Activated naive CD4-positive, alpha-beta T cell treated with anti-CD3 and anti-CD28 coated beads, Interleukin-2, amount 10 ng/mL, durations not matched to agents 7 days and 5 days (primary cell): ENCODE data around the gene NOSIP.
"Not testable (repeated sequence)": the region's sequence is repeated elsewhere in the genome, so short reads cannot be mapped to it uniquely, and the experiment has no call there.

Experiments
- CTCF ChIA-PET: fragments of 350-600 bp; sonication (Branson Sonifier 250); formaldehyde crosslinking; loops from one replicate; lab custom pipeline; 2021; ENCODE audit warnings: antibody characterized with exemption; lab: Charles Lee
- DNase-seq: peaks from one replicate; pipeline ENCODE4 v3.0.0-alpha.2; 2020
- H3K27ac Mint-ChIP-seq: one replicate; pipeline ENCODE4 v1.8.0; 2021; ENCODE audit warnings: mild to moderate bottlenecking, moderate library complexity, mixed read lengths
- H3K27me3 Mint-ChIP-seq: one replicate; pipeline ENCODE4 v1.8.0; 2021; ENCODE audit warnings: mild to moderate bottlenecking, mixed read lengths
- H3K36me3 Mint-ChIP-seq: one replicate; pipeline ENCODE4 v1.8.0; 2021; ENCODE audit warnings: mixed read lengths
- H3K4me1 Mint-ChIP-seq: one replicate; pipeline ENCODE4 v1.8.0; 2021; ENCODE audit warnings: mixed read lengths
- H3K4me3 Mint-ChIP-seq: one replicate; pipeline ENCODE4 v1.8.0; 2021; ENCODE audit warnings: mild to moderate bottlenecking, moderate library complexity, mixed read lengths
- H3K9me3 Mint-ChIP-seq: one replicate; pipeline ENCODE4 v1.8.0; 2021; ENCODE audit warnings: mixed read lengths

Gene NOSIP, protein sequence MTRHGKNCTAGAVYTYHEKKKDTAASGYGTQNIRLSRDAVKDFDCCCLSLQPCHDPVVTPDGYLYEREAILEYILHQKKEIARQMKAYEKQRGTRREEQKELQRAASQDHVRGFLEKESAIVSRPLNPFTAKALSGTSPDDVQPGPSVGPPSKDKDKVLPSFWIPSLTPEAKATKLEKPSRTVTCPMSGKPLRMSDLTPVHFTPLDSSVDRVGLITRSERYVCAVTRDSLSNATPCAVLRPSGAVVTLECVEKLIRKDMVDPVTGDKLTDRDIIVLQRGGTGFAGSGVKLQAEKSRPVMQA

DNA sequence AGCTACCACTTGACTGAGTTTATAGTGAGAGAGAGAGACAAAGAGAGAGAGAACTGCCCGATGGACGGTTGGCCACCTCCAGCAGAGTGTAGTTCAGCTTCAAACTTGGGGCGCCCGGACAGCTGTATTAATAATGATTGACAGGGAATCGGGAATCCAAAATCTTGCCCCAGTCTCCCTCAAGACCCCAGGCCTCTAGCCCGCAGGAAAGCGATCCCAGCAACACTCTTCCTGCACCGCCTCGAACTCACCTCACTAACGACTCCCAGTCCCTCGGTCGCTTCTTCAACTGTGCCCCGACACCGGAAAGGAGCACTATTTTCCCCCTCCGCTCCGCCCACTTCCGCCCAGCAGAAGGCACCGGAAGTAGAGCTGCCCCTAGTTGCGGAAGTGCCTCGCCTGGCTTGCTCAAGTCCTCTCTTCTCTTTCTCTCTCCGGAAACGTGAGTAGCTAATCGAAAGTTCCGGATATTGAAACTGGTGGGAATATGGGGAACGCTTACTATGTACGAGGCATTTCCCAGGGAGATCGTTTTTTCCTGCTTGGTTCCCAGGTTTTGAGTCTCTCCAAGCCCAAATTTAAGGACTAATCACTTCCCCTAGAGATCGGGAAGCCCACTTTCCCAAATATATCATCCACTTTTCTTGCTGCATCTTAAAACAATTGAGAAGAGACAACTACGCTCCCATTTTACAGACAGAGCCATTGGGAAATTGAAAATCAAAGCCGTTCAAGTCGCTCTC lies at the start of gene NOSIP:
Gene NOSIP, minus strand, starts transcription at position 293 of the 743 bp plus-strand sequence. CDS start 19,865 bp downstream, outside the sequence.
- H3K9me3 Mint-ChIP-seq, result no peaks in the 10 kb centered on the region
- peak within 1 kb of the TSS; percentile 81 for H3K27ac Mint-ChIP-seq
- H3K4me1 Mint-ChIP-seq, result peaks cover 36% of the 10 kb centered on the region
- peak; percentile 98 for DNase-seq
- peaks cover 10% of the 10 kb centered on the region for H3K36me3 Mint-ChIP-seq
- CTCF ChIA-PET, result interaction anchor here (1.0 to 1.5 kb wide), 4 partner anchors 10 to 100 kb away, joined by 3 to 8 read pairs (median 4); no protein-coding TSS in a partner anchor
- peaks cover 11% of the 10 kb centered on the region for H3K27me3 Mint-ChIP-seq
- H3K4me3 Mint-ChIP-seq, result peak within 1 kb of the TSS; percentile 87

DNA sequence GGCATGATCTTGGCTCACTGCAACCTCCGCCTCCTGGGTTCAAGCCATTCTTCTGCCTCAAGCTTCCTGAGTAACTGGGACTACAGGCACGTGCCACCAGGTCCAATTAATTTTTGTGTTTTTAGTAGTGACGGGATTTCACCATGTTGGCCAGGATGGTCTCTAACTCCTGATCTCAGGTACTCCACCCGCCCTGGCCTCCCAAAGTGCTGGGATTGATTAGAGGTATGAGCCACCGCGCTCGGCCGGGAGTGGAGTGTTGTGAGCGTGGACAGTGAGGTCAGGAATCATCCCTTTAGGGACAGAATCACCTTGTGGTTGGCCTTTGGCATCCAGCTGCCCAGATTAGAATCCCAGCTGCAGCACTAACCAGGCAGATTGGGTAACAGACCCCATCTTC lies 49.3 kb upstream of the NOSIP start:
- Mint-ChIP-seq H3K9me3 (no peaks in the 10 kb centered on the region), H3K4me1 (no peaks in the 10 kb centered on the region), H3K27ac (no peak overlapping the region), H3K4me3 (no peak overlapping the region), H3K36me3 (peaks cover 15% of the 10 kb centered on the region), H3K27me3 (no peaks in the 10 kb centered on the region)
- DNase-seq, result no peak
- CTCF ChIA-PET, result no interaction called here

DNA sequence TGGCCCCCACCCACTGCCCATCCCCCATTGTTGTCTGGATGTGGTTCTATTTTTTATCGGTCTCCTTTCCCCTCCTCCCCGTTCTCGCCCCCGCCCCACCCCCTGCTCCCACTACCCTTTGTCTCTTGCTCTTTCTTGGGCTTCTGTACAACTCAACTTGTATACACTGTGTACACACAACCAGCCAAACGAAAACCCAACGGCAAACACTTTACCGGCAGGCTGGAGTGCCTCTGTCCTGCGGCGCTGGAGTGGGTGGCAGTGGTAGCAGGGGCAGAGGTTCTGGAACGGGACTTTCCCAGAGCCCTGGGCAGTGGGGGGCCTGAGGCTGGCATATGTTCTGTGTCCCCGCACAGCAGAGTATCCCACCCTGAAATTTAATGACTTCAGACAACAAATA lies 45.9 kb upstream of the NOSIP start:
- no peak overlapping the region for H3K4me3 Mint-ChIP-seq
- CTCF ChIA-PET, result no interaction called here
- no peaks in the 10 kb centered on the region for H3K4me1 Mint-ChIP-seq
- no peak overlapping the region for H3K27ac Mint-ChIP-seq
- DNase-seq, result no peak
- H3K36me3 Mint-ChIP-seq, result peaks cover 42% of the 10 kb centered on the region
- no peaks in the 10 kb centered on the region for H3K27me3 Mint-ChIP-seq
- H3K9me3 Mint-ChIP-seq, result no peaks in the 10 kb centered on the region

DNA sequence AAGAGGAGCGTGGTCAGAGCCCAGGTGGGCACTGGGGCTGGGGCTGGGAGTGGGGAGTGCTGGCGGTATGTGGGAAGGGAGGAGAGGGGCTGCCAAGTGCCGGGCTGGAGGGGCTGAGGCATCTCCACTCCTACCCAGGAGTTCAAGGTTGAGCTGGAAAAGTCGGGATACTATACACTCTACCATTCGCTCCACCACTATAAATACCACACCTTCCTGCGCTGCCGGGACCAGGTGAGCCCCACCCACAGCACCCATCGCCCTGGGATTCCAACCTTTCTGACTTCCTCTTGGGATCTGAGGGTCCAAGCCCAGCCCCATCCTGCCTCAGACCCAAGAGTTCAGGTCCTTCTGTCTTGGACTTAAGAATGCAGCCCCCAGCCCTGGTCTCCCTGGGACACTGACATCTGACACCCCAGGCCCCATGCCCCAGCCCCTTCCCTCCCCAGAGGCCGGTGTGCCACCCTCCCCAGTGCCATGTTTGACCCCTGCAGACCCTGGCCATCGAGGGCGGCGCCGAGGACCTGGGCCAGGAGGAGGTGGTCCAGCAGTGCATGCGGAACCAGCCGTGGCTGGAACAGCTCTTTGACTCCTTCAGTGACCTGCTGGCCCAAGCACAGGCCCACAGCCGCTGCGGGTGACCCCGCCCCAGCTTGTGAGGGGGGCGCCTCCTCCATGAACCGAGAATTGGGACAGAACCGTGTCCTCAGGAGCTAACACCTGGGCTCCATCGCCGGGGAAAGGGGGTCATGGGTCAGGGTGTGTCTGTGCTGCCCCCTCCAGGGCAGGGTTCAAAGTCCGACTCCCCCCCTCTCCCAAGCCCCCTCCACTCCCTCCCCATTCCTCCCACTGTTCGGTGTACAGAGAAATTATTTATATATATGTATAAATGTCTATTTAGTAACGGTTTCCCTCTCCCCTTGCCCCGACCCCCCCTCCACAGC lies 44.9 kb upstream of the NOSIP start:
- Mint-ChIP-seq H3K4me3 (no peak overlapping the region), H3K27me3 (no peaks in the 10 kb centered on the region), H3K27ac (no peak overlapping the region), H3K4me1 (no peaks in the 10 kb centered on the region), H3K9me3 (no peaks in the 10 kb centered on the region), H3K36me3 (peaks cover 42% of the 10 kb centered on the region)
- CTCF ChIA-PET, result no interaction called here
- DNase-seq, result no peak

DNA sequence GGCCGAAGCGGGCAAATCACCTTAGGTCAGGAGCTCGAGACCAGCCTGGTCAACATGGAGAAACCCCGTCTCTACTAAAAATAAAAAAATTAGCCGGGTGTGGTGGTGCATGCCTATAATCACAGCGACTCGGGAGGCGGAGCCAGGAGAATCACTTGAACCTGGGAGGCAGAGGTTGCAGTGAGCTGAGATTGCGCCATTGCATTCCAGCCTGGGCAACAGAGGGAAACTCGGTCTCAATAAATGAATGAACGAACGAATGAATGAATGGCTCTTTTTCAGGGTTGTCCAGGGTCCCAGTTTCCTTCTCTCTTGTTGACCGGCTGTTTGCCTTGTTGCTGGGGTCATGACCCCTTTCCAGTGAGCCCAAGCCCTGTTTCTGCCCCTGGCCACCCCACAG lies 37.5 kb upstream of the NOSIP start:
- H3K36me3 Mint-ChIP-seq, result peaks cover 55% of the 10 kb centered on the region
- DNase-seq, H3K27ac Mint-ChIP-seq, CTCF ChIA-PET, H3K27me3 Mint-ChIP-seq, H3K9me3 Mint-ChIP-seq, H3K4me3 Mint-ChIP-seq, H3K4me1 Mint-ChIP-seq: not testable (repeated sequence)

DNA sequence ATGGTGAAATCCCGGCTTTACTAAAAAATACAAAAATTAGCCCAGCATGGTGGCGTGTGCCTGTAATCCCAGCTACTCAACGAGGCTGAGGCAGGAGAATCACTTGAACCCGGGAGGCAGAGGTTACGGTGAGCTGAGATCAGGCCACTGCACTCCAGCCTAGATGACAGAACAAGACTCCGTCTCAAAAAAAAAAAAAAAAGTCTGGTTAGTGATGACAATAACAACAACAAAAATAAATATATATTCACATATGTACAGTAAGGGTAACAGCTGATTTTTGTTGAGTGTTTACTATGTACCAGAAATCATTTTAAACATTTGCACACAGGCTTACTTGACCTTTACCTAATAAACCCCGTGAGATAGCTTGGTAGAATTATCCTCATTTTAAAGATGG lies 36.6 kb upstream of the NOSIP start:
- no peak for DNase-seq
- Mint-ChIP-seq H3K36me3 (peaks cover 53% of the 10 kb centered on the region), H3K27me3 (no peaks in the 10 kb centered on the region), H3K4me3 (no peak overlapping the region), H3K4me1 (peaks cover 3% of the 10 kb centered on the region), H3K9me3 (no peaks in the 10 kb centered on the region), H3K27ac (no peak overlapping the region)
- CTCF ChIA-PET, result interaction anchor here (1.0 kb wide), 1 partner anchor 56 kb away, joined by 3 read pairs; no protein-coding TSS in a partner anchor

DNA sequence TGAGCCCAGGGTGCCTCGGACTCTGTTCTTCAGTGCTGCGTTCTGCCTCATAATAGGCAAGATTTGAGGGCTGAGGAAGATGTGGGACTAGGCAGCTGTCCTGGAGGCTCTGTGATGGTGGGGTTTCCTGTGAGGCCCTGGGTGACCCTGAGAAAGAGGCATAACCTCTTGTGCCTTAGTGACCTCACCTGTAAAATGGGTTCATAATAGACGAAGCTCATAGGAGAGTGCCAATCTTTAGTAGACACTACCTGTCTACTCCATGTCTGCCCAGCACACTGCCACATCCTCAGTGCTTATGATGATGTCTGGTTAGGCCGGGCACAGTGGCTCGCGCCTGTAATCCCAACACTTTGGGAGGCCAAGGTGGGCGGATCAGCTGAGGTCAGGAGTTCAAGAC lies 36.2 kb upstream of the NOSIP start:
- peaks cover 3% of the 10 kb centered on the region for H3K4me1 Mint-ChIP-seq
- CTCF ChIA-PET, result interaction anchor here (1.0 kb wide), 1 partner anchor 56 kb away, joined by 3 read pairs; no protein-coding TSS in a partner anchor
- no peak overlapping the region for H3K4me3 Mint-ChIP-seq
- H3K27ac Mint-ChIP-seq, result no peak overlapping the region
- no peaks in the 10 kb centered on the region for H3K27me3 Mint-ChIP-seq
- H3K36me3 Mint-ChIP-seq, result peaks cover 50% of the 10 kb centered on the region
- H3K9me3 Mint-ChIP-seq, result no peaks in the 10 kb centered on the region
- no peak for DNase-seq

DNA sequence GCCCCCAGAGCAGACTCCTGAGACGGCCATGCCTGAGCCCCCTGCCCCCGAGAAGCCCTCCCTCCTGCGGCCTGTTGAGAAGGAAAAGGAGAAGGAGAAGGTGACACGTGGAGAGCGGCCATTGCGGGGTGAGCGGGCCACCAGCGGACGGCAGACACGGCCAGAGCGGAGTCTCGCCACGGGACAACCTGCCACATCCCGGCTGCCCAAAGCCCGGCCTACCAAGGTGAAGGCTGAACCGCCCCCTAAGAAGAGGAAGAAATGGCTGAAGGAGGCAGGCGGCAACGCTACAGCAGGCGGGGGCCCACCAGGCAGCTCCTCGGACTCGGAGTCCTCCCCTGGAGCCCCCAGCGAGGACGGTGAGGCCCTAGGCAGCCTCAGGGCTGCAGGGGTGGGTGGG lies 35.5 kb upstream of the NOSIP start:
- CTCF ChIA-PET, result no interaction called here
- Mint-ChIP-seq H3K27ac (no peak overlapping the region), H3K36me3 (peaks cover 47% of the 10 kb centered on the region), H3K9me3 (no peaks in the 10 kb centered on the region), H3K4me3 (no peak overlapping the region), H3K27me3 (no peaks in the 10 kb centered on the region), H3K4me1 (peaks cover 3% of the 10 kb centered on the region)
- DNase-seq, result no peak

DNA sequence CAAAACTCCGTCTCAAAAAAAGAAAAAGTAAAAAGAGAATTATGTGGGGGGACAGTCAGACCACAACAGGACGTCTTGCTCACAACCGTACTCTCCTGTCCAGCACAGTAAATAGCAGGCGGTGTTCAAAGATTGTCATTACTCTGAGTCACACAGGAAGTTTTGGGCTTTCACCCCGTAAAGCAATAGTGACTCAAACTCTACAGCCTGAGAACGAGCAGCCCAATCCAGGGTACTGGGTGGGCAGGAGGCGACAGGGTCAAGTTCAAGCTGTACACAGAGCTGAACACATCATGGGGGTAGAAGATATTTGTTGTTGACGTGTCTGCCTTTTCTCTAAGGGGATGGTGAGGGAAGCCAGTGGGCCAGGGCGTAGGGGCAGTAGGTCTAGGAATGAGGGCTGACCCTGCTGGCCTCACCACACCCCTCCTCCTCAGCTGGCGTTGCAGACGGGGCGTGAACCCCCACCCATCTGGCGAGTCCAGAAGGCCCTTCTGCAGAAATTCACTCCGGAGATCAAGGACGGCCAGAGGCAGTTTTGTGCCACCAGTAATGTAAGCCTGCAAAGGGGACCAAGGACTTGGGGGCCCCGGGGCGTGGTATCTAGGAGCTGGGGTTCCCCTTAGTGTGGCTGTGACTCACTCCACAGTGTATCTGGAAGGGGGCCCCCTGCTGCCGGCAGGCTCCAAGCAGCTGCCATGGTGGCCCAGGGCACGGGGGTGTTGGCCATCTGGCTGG lies 33.9 kb upstream of the NOSIP start:
- Mint-ChIP-seq H3K27ac (no peak overlapping the region), H3K9me3 (no peaks in the 10 kb centered on the region), H3K27me3 (no peaks in the 10 kb centered on the region), H3K4me3 (no peak overlapping the region), H3K36me3 (peaks cover 50% of the 10 kb centered on the region), H3K4me1 (peaks cover 3% of the 10 kb centered on the region)
- CTCF ChIA-PET, result no interaction called here
- DNase-seq, result no peak

DNA sequence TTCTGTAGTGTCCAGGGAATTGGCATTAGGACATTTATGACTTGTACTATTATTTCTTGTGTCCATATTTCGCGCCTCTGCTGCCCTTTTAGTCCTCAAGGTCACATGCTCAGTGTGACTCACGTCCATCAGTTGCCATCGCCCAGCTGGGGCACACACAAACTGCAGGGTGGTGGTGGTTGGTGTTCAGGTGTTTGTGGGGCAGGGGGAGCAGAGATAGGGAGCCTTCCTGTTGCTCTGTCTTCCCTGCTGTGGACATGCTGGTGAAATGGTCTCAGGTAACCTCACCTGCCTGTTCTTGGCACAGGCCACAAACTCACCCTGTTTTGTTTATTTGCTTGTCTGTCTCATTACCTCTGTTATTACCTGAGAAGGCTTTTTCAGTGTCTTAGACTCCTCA lies 33.0 kb upstream of the NOSIP start:
- H3K27ac Mint-ChIP-seq, result no peak overlapping the region
- no peak for DNase-seq
- H3K27me3 Mint-ChIP-seq, result no peaks in the 10 kb centered on the region
- H3K36me3 Mint-ChIP-seq, result peaks cover 53% of the 10 kb centered on the region
- CTCF ChIA-PET, result no interaction called here
- no peak overlapping the region for H3K4me3 Mint-ChIP-seq
- peaks cover 3% of the 10 kb centered on the region for H3K4me1 Mint-ChIP-seq
- H3K9me3 Mint-ChIP-seq, result no peaks in the 10 kb centered on the region

DNA sequence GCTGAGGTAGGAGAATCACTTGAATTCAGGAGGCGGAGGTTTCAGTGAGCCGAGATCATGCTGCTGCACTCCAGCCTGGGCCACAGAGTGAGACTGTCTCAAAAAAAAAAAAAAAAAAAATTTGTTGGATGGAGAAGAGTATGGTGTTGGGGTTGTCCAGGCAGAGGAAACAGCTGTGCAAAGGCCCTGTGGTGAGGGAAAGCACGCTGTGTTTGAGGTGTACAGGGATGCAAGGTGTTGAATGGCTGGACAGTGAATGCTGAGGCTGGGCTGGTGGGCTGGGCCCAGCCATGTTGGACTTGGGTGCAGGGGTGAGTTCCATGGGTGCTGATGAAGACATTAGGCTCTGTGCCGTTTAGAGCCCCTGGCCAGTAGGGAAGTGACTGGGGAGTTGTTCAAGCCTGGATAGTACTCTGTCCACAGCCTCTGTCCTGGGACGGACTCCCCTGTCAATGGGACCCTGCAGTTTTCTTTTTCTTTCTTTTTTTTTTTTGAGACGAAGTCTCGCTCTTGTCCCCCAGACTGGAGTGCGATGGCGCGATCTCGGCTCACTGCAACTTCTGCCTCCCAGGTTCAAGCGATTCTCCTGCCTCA lies 29.2 kb upstream of the NOSIP start:
- H3K4me1 Mint-ChIP-seq, result peaks cover 3% of the 10 kb centered on the region
- H3K27ac Mint-ChIP-seq, result no peak overlapping the region
- CTCF ChIA-PET, result no interaction called here
- no peaks in the 10 kb centered on the region for H3K27me3 Mint-ChIP-seq
- H3K4me3 Mint-ChIP-seq, result no peak overlapping the region
- no peaks in the 10 kb centered on the region for H3K9me3 Mint-ChIP-seq
- no peak for DNase-seq
- peaks cover 29% of the 10 kb centered on the region for H3K36me3 Mint-ChIP-seq

DNA sequence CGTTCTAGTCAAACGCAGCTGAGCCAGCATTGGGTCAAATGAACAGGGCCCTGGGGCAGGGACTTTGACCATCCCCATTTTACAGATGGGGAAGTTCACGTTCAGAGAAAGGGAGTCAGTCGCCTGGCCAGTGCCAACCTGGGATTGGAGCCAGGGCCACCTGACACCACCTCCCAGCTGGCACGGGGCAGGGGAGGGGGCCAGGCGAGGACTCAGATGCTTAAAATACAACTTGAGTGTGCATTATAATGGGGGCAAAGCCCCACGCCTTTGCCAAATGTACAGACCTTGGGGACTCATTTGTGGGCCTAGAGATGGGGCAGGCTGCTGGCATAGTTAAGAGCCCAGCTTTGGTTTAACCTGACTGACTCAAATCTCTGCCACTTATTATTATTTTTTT lies 25.2 kb upstream of the NOSIP start:
- Mint-ChIP-seq H3K27me3 (no peaks in the 10 kb centered on the region), H3K4me1 (no peaks in the 10 kb centered on the region), H3K4me3 (no peak overlapping the region), H3K9me3 (no peaks in the 10 kb centered on the region), H3K27ac (no peak overlapping the region), H3K36me3 (peaks cover 33% of the 10 kb centered on the region)
- CTCF ChIA-PET, result no interaction called here
- no peak for DNase-seq

DNA sequence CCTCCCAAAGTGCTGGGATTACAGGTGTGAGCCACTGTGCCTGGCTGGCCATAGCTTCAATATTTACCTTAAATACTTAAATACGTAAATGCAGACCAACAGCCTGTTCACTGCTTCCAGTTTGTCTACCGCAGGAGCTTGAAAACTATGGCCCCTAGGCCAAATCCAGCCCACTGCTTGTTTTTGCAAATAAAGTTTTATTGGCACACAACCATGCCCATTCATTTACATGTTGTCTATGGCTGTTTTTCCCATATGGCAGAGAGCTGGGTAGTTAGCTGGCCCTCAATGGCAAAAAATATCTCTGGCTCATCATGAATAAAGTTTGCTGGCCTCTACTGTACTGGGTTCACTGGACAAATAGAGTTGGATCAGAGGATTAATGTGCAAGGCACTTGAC lies 22.4 kb upstream of the NOSIP start:
- no peak overlapping the region for H3K27ac Mint-ChIP-seq
- DNase-seq, result no peak
- H3K4me3 Mint-ChIP-seq, result no peak overlapping the region
- H3K36me3 Mint-ChIP-seq, result peaks cover 37% of the 10 kb centered on the region
- CTCF ChIA-PET, result no interaction called here
- H3K9me3 Mint-ChIP-seq, result no peaks in the 10 kb centered on the region
- no peaks in the 10 kb centered on the region for H3K27me3 Mint-ChIP-seq
- no peaks in the 10 kb centered on the region for H3K4me1 Mint-ChIP-seq
